Measurements from ENCODE around the gene ETV3L. TPM values are rescaled to one million over a fixed set of nuclear protein-coding genes. Genes with fewer than 3 reads are reported as not detected.

Gene ETV3L
- total RNA-seq, 1 donor from 2014 or later, result not detected

GRCh38 chr1:157144509-157144908 lies 44.9 kb upstream of the ETV3L start:
- no peak for TF ChIP-seq CTCF (IDR thresholded peaks at IDR 0.05)
- DNase-seq (no peak), ATAC-seq (no peak)
- intact Hi-C loops (cut with DNase I), result no loop called here
- Histone ChIP-seq H3K9me3 (no peaks in the 10 kb centered on the region), H3K36me3 (no peaks in the 10 kb centered on the region), H3K27me3 (ENCODE audit: low read depth) (no peaks in the 10 kb centered on the region), H3K4me1 (peaks cover 9% of the 10 kb centered on the region), H3K27ac (no peak overlapping the region), H3K4me3 (no peak overlapping the region)

GRCh38 chr1:157142765-157143423 lies 43.3 kb upstream of the ETV3L start:
- intact Hi-C loops (cut with DNase I), result no loop called here
- H3K4me3 ChIP-seq, result no peak overlapping the region
- H3K9me3 ChIP-seq, result no peaks in the 10 kb centered on the region
- no peak for DNase-seq
- H3K27ac ChIP-seq, result no peak overlapping the region
- no peaks in the 10 kb centered on the region for H3K36me3 ChIP-seq
- ATAC-seq, result no peak
- TF ChIP-seq CTCF (IDR thresholded peaks at IDR 0.05), result no peak
- peaks cover 9% of the 10 kb centered on the region for H3K4me1 ChIP-seq
- H3K27me3 ChIP-seq (ENCODE audit: low read depth), result no peaks in the 10 kb centered on the region

GRCh38 chr1:157142201-157142600 lies 42.6 kb upstream of the ETV3L start:
- intact Hi-C loops (cut with DNase I), result no loop called here
- no peak for ATAC-seq

GRCh38 chr1:157141212-157141855 lies 41.7 kb upstream of the ETV3L start:
- TF ChIP-seq CTCF (IDR thresholded peaks at IDR 0.05), result no peak
- no peak overlapping the region for H3K4me3 ChIP-seq
- no peaks in the 10 kb centered on the region for H3K9me3 ChIP-seq
- H3K27me3 ChIP-seq (ENCODE audit: low read depth), result no peaks in the 10 kb centered on the region
- H3K36me3 ChIP-seq, result no peaks in the 10 kb centered on the region
- DNase-seq (no peak), ATAC-seq (no peak)
- H3K4me1 ChIP-seq, result peaks cover 16% of the 10 kb centered on the region
- intact Hi-C loops (cut with DNase I), result no loop called here
- H3K27ac ChIP-seq, result no peak overlapping the region

More at GRCh38 chr1:157142201-157142600, 42.6 kb upstream of the ETV3L start:
- Histone ChIP-seq H3K4me3 (no peak overlapping the region), H3K27me3 (ENCODE audit: low read depth) (no peaks in the 10 kb centered on the region), H3K4me1 (peaks cover 7% of the 10 kb centered on the region), H3K27ac (no peak overlapping the region), H3K9me3 (no peaks in the 10 kb centered on the region), H3K36me3 (no peaks in the 10 kb centered on the region)
- TF ChIP-seq CTCF (IDR thresholded peaks at IDR 0.05), result no peak
- DNase-seq, result no peak

GRCh38 chr1:157140063-157140588 lies 40.5 kb upstream of the ETV3L start:
- peaks cover 28% of the 10 kb centered on the region for H3K4me1 ChIP-seq
- DNase-seq (no peak), ATAC-seq (no peak)
- no peak for TF ChIP-seq CTCF (IDR thresholded peaks at IDR 0.05)
- H3K4me3 ChIP-seq, result no peak overlapping the region
- intact Hi-C loops (cut with DNase I), result no loop called here
- no peak overlapping the region for H3K27ac ChIP-seq
- H3K27me3 ChIP-seq (ENCODE audit: low read depth), result no peaks in the 10 kb centered on the region
- H3K9me3 ChIP-seq, result no peaks in the 10 kb centered on the region
- peaks cover 11% of the 10 kb centered on the region for H3K36me3 ChIP-seq
